B cell (primary cell): ENCODE measurements around the gene GLOD4. TPM values are rescaled to one million over a fixed set of nuclear protein-coding genes. Genes with fewer than 3 reads are reported as not detected.

Source experiments
- ATAC-seq: fragments of 200-7000 bp; cut with Tn5 transposase; one replicate; pipeline ENCODE4 v1.10.0; 2021; ENCODE audit warnings: low read depth, mild to moderate bottlenecking, moderate number of reproducible peaks, moderate library complexity
- CTCF ChIA-PET: fragments of 350-600 bp; sonication (Branson Sonifier 250); formaldehyde crosslinking; loops from one replicate; lab custom pipeline; 2021; ENCODE audit warnings: antibody characterized with exemption, inconsistent platforms; lab: Charles Lee
- POLR2A ChIA-PET: fragments of 350-600 bp; sonication (Branson Sonifier 250); formaldehyde crosslinking; loops from one replicate; lab custom pipeline; 2021; ENCODE audit warnings: antibody characterized with exemption; lab: Charles Lee
- DNase-seq: peaks from one replicate; pipeline ENCODE4 v3.0.0; 2013
- H2AFZ ChIP-seq: 2 replicates; pipeline ENCODE4 v1.6.1; 2012; ENCODE audit warnings: mild to moderate bottlenecking, low read depth, low read length; ENCODE audit not compliant: insufficient read depth, poor library complexity, severe bottlenecking
- H3K27ac ChIP-seq, 2 donors: 1 replicate in 1 of 2; 2 replicates in 1 of 2; pipeline ENCODE4 v1.5.1; 2012 to 2013; ENCODE audit warnings: low read length in 2 of 2, mild to moderate bottlenecking in 2 of 2, moderate library complexity in 1 of 2
- H3K27me3 ChIP-seq, 4 experiments: fragments of 200-600 bp in 1 of 4; sonication (generic) in 1 of 4; replicated peaks in 1 of 4; 1 replicate in 2 of 4; 2 replicates in 2 of 4; pipeline versions ENCODE4 v1.6.1 to v1.7.0; 2013 to 2016; ENCODE audit warnings: low read length in 3 of 4, mild to moderate bottlenecking in 2 of 4, mixed read lengths in 1 of 4, moderate library complexity in 1 of 4; ENCODE audit not compliant: insufficient read depth in 4 of 4, control insufficient read depth in 3 of 4; ENCODE audit errors: control extremely low read depth in 1 of 4
- H3K36me3 ChIP-seq, 2 experiments: replicated peaks in 1 of 2; 1 replicate in 1 of 2; 2 replicates in 1 of 2; pipeline versions ENCODE4 v1.6.1 to v1.7.1; 2013; ENCODE audit warnings: low read length in 1 of 2; ENCODE audit not compliant: insufficient read depth in 2 of 2, control insufficient read depth in 1 of 2; ENCODE audit errors: control extremely low read depth in 1 of 2, extremely low read depth in 1 of 2
- H3K4me1 ChIP-seq, 2 donors: fragments of 200-600 bp in 1 of 2; sonication (generic) in 1 of 2; 1 replicate in 1 of 2; 2 replicates in 1 of 2; pipeline versions ENCODE4 v1.5.1 to v1.6.1; 2013 to 2017; ENCODE audit warnings: low read length in 2 of 2; ENCODE audit not compliant: control insufficient read depth in 2 of 2, insufficient read depth in 2 of 2
- H3K4me2 ChIP-seq: replicated peaks from 2 replicates; pipeline ENCODE3; 2012; ENCODE audit warnings: mild to moderate bottlenecking, low read depth, low read length; ENCODE audit not compliant: poor library complexity, severe bottlenecking
- H3K4me3 ChIP-seq, 5 experiments: fragments of 200-600 bp in 1 of 5; sonication (generic) in 1 of 5; 1 replicate in 3 of 5; 2 replicates in 2 of 5; pipeline versions ENCODE4 v1.5.1 to v1.7.0; 2011 to 2016; ENCODE audit warnings: low read length in 4 of 5, mild to moderate bottlenecking in 4 of 5, low read depth in 2 of 5, control low read depth in 1 of 5, moderate library complexity in 1 of 5; ENCODE audit not compliant: insufficient read depth in 1 of 5; ENCODE audit errors: control extremely low read depth in 1 of 5, extremely low read depth in 1 of 5
- H3K79me2 ChIP-seq: fragments of 200-600 bp; sonication (generic); one replicate; pipeline ENCODE4 v1.6.0; 2016; ENCODE audit warnings: low read length; ENCODE audit not compliant: control insufficient read depth, insufficient read depth
- H3K9ac ChIP-seq: fragments of 200-600 bp; sonication (generic); 2 replicates; pipeline ENCODE4 v1.6.1; 2017; ENCODE audit warnings: mild to moderate bottlenecking, low read length, moderate library complexity
- H3K9me3 ChIP-seq, 3 donors: one replicate each; pipeline versions ENCODE4 v1.6.1 to v1.7.1; 2013; ENCODE audit warnings: low read length in 2 of 3; ENCODE audit not compliant: control insufficient read depth in 2 of 3, insufficient read depth in 1 of 3; ENCODE audit errors: control extremely low read depth in 1 of 3
- H4K20me1 ChIP-seq: 2 replicates; pipeline ENCODE4 v1.6.0; 2012; ENCODE audit warnings: mild to moderate bottlenecking, low read length; ENCODE audit not compliant: insufficient read depth, control insufficient read depth, poor library complexity, severe bottlenecking
- H3K27ac Mint-ChIP-seq: one replicate; pipeline ENCODE4 v1.8.0; 2021; ENCODE audit warnings: mixed read lengths
- H3K27me3 Mint-ChIP-seq: one replicate; pipeline ENCODE4 v1.8.0; 2021; ENCODE audit warnings: mixed read lengths
- H3K4me1 Mint-ChIP-seq: one replicate; pipeline ENCODE4 v1.8.0; 2021; ENCODE audit warnings: mixed read lengths
- H3K4me3 Mint-ChIP-seq: one replicate; pipeline ENCODE4 v1.8.0; 2021; ENCODE audit warnings: mixed read lengths
- H3K9me3 Mint-ChIP-seq: one replicate; pipeline ENCODE4 v1.8.0; 2022; ENCODE audit warnings: mixed read lengths; ENCODE audit not compliant: insufficient read depth
- EZH2 ChIP-seq: IDR thresholded peaks from 2 replicates; pipeline ENCODE4 v1.6.1; 2012; ENCODE audit warnings: borderline replicate concordance, low read depth, mild to moderate bottlenecking, moderate library complexity, low read length; ENCODE audit not compliant: insufficient read depth, poor library complexity, severe bottlenecking
- WGBS: methylation state at CpG from one replicate; pipeline ENCODE4 v1.1.5; 2013; ENCODE audit warnings: missing lambda C conversion rate; ENCODE audit not compliant: insufficient coverage; 5-methylcytosine and 5-hydroxymethylcytosine counted together
- intact Hi-C: fragments of 100-400 bp; cut with micrococcal nuclease; formaldehyde crosslinking; loops from one replicate; pipeline ENCODE4 v1.10.0; 2022
- polyA plus RNA-seq: library from polyadenylated mRNA; depleted of rRNA; stranded (reverse); fragments of >200 nt; gene quantifications from 2 replicates; pipeline ENCODE4 v1.2.3, GENCODE V29; 2012
- total RNA-seq, 2 donors: library from RNA; stranded (reverse); fragments of 120-200 nt in 1 of 2; gene quantifications; 1 replicate in 1 of 2; 2 replicates in 1 of 2; pipeline versions ENCODE4 v1.2.3 to v1.2.4, GENCODE V29; 2013 to 2022
- TF ChIP-seq, protein P1 (sequence below): fragments of 200-600 bp; IDR thresholded peaks from one replicate; pipeline ENCODE4 v1.8.0; 2022; ENCODE audit warnings: antibody characterized with exemption, mild to moderate bottlenecking

GLOD4 gene
- total and polyA plus RNA-seq, 2 donors (not counting 1 experiment from before 2014, with no cell fraction given), result 24.0 to 77.4 TPM

DNA sequence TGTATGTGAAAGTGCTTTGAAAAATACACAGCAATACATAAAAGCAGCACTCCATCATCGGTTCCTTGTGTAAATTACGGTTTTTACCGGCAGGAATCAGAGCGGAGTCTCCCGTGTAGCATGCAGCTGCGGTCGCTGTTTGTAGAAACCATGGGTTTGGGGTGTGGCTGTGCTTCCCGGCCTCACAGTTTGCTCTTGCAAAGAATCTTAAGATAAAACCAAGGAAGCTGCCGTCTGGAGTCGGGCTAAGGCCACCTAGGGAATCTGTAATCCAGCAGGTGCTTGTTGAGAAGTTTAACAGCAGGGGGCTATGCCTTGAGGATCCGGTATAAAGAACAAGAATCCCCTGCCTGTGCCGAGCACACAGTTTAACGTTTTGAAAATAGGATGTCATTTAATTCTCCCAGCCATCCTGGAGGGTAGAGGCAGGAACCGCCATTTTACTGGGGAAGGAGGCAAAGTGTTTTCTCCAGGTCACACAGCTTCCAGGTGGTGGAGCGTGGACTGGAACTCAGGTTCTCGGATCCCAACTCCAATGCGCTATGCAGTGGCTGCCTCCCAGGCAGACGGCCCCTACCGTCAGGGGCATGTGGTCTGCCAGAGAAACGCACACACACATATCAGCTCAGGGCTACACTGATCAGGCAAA, 55.7 kb downstream of the GLOD4 start:
- Histone ChIP-seq H3K9me3 (peaks cover 0 to 3% (median 0%) of the 10 kb centered on the region in 3 donors), H3K9ac (no peak overlapping the region), H3K36me3 (no peaks in the 10 kb centered on the region), H2AFZ (no peak overlapping the region), H3K27ac (no peak overlapping the region), H3K4me3 (no peak overlapping the region), H3K79me2 (no peaks in the 10 kb centered on the region), H3K4me1 (peaks cover 0 to 3% of the 10 kb centered on the region in 2 donors), H3K27me3 (peaks cover 0 to 17% (median 9%) of the 10 kb centered on the region in 4 experiments), H4K20me1 (no peaks in the 10 kb centered on the region), H3K4me2 (no peak overlapping the region)
- POLR2A ChIA-PET, result no interaction called here
- intact Hi-C loops, result no loop called here
- Mint-ChIP-seq H3K4me3 (no peak overlapping the region), H3K9me3 (no peaks in the 10 kb centered on the region), H3K27me3 (no peaks in the 10 kb centered on the region), H3K27ac (no peak overlapping the region), H3K4me1 (peaks cover 2% of the 10 kb centered on the region)
- ATAC-seq (no peak), DNase-seq (no peak)
- no peak for TF ChIP-seq EZH2
- TF ChIP-seq, protein P1, sequence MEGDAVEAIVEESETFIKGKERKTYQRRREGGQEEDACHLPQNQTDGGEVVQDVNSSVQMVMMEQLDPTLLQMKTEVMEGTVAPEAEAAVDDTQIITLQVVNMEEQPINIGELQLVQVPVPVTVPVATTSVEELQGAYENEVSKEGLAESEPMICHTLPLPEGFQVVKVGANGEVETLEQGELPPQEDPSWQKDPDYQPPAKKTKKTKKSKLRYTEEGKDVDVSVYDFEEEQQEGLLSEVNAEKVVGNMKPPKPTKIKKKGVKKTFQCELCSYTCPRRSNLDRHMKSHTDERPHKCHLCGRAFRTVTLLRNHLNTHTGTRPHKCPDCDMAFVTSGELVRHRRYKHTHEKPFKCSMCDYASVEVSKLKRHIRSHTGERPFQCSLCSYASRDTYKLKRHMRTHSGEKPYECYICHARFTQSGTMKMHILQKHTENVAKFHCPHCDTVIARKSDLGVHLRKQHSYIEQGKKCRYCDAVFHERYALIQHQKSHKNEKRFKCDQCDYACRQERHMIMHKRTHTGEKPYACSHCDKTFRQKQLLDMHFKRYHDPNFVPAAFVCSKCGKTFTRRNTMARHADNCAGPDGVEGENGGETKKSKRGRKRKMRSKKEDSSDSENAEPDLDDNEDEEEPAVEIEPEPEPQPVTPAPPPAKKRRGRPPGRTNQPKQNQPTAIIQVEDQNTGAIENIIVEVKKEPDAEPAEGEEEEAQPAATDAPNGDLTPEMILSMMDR, result no peak
- CTCF ChIA-PET, result no interaction called here
- WGBS, result 87% methylated on average over 16 of the region's 20 CpGs

DNA sequence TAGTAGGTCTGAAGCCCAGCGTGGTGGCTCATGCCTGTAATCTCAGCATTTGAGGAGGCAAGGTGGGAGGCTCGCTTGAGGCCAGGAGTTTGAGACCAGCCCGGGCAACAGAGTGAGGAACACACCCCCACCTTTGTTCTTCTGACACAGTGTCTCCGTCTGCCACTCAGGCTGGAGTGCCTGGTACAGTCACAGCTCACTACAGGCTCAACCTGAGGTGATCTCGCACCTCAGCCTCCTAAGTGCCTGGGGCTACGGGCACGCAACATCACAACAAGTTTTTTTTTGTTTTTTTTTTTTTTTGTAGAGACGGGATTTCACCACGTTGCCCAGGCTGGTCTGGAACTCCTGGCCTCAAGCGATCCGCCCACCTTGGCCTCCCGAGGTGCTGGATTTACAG, 56.3 kb downstream of the GLOD4 start:
- TF ChIP-seq, protein P1, result no peak
- TF ChIP-seq EZH2, result no peak
- ATAC-seq (no peak), DNase-seq (no peak)
- WGBS, result 85% methylated on average over 9 of the region's 12 CpGs
- Histone ChIP-seq H3K4me2 (no peak overlapping the region), H3K27ac (no peak overlapping the region), H3K9me3 (peaks cover 0 to 3% (median 0%) of the 10 kb centered on the region in 3 donors), H3K27me3 (peaks cover 0 to 12% (median 3%) of the 10 kb centered on the region in 4 experiments), H3K4me3 (no peak overlapping the region), H3K4me1 (no peaks in the 10 kb centered on the region), H2AFZ (no peak overlapping the region), H3K79me2 (no peaks in the 10 kb centered on the region), H3K9ac (no peak overlapping the region), H4K20me1 (no peaks in the 10 kb centered on the region), H3K36me3 (no peaks in the 10 kb centered on the region)
- Mint-ChIP-seq H3K4me3 (no peak overlapping the region), H3K27ac (no peak overlapping the region), H3K9me3 (no peaks in the 10 kb centered on the region), H3K4me1 (no peaks in the 10 kb centered on the region), H3K27me3 (no peaks in the 10 kb centered on the region)
- intact Hi-C loops, result no loop called here
- POLR2A ChIA-PET, result no interaction called here
- CTCF ChIA-PET, result no interaction called here
